ENCODE results near the gene KCP.

Gene KCP

GRCh38 chr7:128885370-128886187, 24.9 kb downstream of the KCP start:
- no peak for DNase-seq

GRCh38 chr7:128884561-128885369, 25.7 kb downstream of the KCP start:
- no peak for DNase-seq

- peak; percentile 38 for DNase-seq
Observed at GRCh38 chr7:128883622-128884448, 26.7 kb downstream of the KCP start.

- no peak for DNase-seq
Observed at GRCh38 chr7:128882134-128882533, 28.4 kb downstream of the KCP start.

DNA sequence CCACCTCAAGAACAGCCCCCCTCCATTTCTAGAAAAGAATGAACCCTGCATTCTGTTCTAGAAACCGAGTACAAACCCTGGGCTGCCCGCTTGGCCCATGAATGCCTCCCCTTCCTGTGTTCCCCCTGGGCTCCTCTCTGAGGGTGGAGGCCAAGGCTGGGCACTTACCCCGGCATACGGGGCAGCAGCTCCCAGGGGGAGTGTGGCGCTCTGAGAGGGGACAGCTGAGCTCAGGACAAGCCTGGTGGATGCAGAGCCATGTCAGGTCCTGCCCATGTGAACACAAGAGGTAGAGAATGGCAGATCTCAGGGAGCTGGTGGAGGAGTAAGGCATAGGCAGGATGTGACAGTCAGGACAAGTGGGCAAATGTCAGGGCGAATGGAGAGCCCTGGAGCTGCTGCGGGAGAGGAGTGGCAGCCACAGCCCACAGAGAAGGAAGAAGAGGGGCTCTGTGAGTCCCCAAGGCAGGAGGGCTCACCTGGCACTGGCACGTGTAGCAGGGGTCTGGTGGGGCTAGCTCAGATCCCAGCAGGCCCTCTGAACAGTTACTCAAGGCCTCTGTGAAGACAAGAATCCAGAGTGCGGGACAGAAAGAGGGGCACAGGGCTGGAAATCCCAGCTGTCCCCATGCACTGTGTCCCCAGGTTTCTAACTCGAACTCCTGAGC, 28.9 kb downstream of the KCP start:
- no peak for DNase-seq

DNA sequence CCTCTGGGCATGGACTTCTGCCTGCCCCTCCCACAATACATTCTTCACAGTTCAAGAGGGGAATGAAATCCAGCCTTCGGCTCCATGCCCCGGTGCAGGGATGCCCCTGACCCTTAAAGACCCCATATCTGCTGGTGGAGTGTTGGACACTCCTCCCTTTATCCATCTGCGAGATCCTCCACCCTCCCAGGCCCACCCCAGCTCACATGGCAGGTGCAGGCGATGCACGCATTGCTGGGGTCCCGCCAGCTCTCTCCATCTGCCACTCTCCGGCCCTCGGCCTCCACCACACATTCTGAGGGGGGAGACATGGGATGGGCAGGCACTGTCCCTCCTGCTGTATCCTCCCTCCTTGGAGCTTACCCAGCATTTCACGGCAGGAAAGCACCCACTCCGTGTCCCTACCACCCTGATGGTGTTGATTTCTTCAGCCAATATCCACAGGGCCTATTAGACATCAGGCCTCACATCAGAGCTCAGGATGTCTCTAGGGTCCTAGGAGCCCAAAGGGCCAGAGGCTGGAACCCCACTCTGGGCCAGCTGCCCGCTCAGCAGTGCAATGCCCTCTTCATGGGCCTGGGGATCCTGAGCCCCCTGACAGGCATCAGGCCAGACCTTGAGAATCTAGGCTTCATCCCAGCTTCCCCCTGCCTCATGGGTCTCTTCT, 29.6 kb downstream of the KCP start:
- no peak for DNase-seq

DNA sequence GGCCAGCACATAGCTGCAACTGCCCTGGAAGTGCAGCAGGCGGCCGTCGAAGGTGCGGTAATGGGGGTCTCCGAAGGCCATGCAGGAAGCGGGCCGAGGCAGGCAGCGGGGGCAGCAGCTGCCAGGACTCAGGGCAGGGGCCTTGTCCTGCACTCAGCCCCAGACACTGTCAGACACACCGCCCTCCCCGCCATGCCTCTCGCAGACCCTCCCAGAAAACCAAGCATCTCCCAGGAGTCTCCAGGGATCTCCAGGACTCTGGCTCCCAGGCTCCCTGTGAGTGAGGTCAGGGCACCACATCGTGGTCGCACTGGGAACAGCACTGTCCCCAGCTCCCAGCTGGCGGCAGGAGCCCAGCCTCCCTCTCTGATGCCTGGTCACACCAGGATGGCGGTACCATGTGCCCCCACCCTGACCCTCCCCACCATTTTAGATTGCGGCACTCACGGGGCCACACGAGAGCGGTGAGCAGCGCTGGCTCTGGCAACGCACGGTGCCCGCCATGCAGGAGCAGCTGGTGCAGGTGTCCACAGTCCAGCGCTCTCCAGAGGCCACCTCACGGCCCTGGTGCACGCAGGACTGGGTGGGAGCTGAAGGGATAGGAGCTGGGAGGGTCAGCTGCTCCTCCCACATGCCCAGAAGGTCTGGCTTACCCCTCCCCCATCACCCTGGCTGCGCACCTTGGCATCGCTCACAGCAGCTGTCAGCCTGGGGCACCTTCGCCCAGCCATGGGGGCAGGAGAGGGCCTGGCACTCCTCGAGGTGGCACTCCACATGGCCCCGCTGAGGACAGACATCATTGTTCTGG, 30.4 kb downstream of the KCP start:
- DNase-seq, result no peak

GRCh38 chr7:128879461-128879938, 31.0 kb downstream of the KCP start:
- DNase-seq, result no peak

DNA sequence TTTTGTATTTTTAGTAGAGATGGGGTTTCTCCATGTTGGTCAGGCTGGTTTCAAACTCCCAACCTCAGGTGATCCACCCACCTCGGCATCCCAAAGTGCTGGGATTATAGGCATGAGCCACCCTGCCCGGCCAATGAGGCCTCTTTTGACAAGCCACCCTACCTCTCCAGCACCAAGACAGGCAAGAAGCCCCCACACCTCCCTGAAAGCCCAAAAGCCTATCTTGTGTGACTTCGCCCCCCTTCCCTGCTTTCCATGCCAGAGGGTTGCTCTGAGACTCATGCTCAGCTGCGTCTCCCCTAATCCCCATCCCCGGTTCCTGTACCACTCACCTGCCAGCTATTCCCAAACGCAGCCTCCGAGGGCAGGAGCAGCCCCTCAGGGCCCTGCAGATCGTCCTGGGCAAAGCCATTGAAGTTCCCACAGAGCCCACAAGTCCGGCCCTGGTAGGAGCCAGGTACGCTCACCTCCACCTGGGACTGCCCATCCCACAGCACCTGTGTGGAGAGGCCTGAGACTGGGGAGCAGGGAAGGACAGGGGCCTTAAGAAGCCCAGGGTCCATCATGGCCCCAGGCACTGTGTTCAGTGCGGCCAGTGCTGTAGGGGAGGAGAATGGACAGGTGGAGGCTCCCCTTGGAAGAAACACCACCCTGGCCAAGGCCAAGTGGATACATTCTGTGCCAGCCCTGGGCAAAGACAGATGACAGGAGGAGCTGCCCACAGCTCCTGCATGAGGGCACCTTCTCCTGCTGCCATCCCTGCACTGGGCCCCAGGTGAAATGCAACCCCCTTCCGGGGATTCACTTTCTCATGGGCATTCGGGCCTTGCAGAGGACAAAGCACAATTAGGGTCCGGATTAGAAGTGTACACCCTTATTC, 32.0 kb downstream of the KCP start:
- no peak for DNase-seq

DNA sequence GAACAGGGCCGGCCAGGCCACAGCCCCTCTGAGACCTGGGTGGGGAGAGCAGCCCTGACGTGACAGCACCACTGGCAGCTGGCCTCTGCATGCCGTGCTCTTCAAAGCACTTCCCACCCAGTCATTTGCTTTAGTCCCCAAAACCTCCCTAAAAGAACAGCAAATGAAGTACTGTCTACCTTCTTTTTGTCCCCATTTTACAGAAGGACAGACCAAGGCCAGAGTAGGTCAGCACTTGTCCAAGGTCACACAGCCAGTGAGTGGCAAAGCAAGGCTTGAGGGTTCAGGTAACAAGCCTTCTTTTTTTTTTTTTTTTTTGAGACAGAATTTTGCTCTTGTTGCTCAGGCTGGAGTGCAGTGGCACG, 32.8 kb downstream of the KCP start:
- no peak for DNase-seq

- no peak for DNase-seq
Observed at GRCh38 chr7:128876978-128877755, 33.3 kb downstream of the KCP start.

GRCh38 chr7:128876586-128876977, 33.9 kb downstream of the KCP start:
- no peak for DNase-seq

DNA sequence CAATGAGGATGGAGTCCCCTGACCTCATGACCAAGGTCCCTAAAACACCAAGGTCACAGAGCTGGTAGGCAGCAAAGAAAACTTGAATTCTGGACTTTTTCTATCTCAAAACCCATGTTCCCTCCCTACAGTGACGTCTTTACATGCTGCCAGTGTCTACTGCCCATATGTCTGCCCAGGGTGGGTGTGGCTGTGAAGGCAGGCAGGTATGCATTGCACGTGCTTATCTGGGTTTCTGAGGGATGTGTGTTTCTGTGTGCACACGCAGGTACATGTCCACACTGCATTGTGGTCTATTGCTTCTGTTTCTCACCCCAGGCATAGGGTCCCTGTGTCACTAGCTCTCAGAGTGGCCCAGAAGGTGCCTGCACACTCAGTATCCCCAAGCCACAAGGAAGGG, 34.4 kb downstream of the KCP start:
- DNase-seq, result no peak

DNA sequence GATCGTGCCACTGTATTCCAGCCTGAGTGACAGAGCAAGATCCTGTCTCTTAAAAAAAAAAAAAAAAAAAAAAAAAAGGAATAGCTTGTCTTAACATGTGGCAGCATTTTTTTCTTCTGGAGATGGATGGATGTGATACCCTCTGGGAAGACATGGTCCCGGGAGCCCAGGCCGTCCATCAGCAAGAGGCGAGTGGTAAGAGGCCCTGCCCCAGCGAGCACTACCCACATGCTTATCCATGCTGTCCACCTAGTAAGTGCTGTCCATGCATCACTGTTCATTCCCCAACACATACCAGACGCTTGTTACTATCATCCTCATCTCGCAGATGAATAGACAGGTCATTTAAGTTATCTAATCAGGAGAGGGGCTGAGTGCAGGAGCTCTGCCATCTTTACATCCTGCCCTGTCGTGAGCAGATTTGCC, 35.0 kb downstream of the KCP start:
- DNase-seq, result no peak

DNA sequence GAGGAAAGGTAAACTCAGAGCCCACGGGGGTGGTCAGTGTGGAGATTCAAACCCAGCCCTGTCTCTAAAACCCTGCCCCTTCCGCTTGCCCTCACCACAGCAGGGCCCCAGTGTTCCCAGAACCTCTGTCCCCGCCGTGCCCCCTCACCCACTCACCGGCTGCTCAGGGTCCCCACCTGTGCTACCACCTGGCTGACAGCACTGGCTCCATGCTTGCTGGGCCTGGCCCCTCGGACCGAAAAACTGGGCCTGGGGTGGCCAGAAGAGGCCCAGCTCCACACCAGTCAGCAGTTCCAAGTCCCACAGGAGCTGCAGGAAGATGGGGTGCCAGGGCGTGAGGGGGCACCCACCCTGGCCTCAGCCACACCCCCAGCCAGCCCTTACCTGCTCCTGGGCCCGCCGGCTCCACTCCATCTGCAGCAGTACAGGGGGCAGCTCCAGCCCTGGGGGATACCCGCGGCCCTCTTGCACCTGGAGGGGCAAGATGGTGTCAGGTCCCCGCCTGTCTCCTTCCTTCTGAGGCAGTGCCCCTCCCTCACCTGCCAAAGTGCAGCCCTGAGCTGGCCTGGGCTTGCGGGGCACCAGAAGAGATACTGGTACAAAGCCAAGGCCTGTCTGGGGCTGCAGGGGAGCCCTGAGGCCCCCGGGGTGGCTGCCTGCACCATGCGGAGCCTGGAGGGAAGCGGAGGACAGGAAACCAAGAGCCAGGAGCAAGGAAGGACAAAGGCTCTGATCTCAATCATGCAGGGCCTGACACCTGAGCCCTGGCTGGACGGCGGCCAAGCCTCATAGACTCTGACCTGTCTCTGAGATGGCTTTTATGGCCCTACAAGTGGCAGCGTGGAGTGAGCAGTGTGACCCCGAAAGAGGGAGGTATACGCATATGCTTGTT, 36.1 kb downstream of the KCP start:
- DNase-seq, result no peak

GRCh38 chr7:128873234-128873633, 37.3 kb downstream of the KCP start:
- DNase-seq, result no peak

GRCh38 chr7:128872394-128872824, 38.1 kb downstream of the KCP start:
- DNase-seq, result no peak

DNA sequence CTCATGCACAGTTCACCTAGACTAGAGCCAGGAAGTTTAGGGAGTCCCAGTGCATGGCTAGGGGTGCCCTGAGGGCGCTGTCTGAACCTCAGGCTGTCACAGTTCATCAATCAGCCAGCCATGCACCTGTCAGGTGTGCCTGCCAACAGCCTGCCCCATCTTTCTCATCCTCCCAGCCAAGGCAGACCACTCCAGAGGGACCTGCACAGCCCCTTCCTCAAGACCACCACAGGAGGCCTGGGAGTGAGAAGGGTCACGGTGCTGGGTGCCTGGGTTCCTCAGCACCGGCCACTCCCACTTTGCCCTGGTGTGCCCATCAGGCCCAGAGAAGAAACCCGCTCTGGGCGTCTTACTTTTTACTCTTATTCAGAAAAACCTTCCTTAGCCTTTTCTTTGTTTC, 39.5 kb downstream of the KCP start:
- DNase-seq, result no peak

All from KG1 (cell line).